Muscle of arm (tissue), 12 donors: Measurements from ENCODE around the gene AIDA. TPM values are rescaled to one million over a fixed set of nuclear protein-coding genes. Genes with fewer than 3 reads are reported as not detected.
A peak's percentile ranks its signal among the peaks of the same experiment; 100 is the strongest.

Source experiments
- DNase-seq: peaks from one replicate; pipeline ENCODE4 v3.0.0-alpha.2; 2013
- polyA plus RNA-seq, 12 donors: library from polyadenylated mRNA; unstranded; fragments of 120-200 nt; gene quantifications; one replicate each; pipeline ENCODE4 v1.2.1, GENCODE V29; 2013; ENCODE audit not compliant: insufficient read length in 12 of 12

Gene AIDA
- polyA plus RNA-seq, 12 donors: 54.2 to 82.5 (median 63.0) TPM; not detected in 1

DNA sequence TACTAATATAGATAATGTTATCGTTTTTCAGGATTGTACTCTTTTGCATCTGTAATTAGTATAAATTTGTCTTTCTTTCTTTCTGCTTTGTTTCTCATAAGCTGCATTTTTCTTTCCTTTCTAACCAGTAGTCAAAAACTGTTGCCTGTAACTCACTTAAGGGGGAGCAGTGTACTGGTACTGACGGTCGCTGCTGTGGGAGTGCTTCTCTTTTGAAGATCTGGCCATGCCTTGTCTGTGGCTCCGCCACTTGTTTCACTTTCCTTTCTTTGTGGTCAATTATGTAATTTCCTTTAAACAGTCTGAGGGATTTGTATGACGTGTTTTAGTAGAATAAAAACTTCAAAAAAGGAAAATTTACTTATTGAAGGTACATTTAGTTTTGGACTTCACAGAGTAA, 57.4 kb downstream of the AIDA start:
- no peak for DNase-seq

DNA sequence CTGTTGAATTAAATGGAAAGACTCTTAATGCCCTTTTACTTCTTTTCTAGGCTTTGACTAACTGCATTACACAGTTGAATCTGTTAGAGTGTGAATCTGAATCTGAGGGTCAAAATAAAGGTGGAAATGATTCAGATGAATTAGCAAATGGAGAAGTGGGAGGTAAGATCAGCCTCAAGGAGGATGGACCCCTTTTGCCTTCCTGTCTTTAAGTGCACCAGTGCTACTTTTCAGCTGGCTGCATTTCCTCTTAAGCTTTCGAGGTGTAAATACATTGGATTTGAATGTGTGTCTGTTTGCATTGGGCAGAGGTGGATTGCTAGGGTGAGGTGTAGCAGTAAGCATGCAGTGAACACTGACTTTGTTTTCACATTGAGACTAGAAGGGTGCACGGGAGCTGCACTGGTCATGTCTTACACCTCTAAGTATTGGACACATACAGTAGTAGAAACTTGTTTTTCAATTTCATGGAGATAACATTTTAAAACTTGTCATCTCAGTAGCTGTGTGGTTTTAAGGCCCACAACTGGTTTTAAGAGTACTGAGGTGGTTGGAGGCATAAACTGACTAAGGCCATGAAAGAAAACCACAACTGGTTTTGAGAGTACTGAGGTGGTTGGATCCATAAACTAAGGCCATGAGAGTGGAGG, 59.0 kb downstream of the AIDA start:
- no peak for DNase-seq

DNA sequence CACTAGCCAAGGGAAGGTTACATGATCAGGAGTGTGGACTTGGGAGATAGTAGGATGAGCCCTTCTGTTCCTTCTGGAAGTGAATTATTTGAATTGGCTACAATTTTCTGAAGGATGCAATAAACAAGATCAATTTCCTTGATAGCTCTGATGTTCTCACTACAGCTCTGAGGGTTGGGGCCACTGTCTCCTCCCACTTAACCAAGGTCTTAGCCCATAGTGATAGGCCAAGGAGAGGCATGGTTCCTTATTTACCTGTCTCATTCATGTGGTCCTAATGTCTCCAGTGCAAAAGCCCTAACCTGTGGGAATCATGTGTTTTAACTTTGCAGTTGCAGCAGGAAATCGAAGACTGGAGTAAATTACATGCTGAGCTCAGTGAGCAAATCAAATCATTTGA, 59.6 kb downstream of the AIDA start:
- DNase-seq: no peak

DNA sequence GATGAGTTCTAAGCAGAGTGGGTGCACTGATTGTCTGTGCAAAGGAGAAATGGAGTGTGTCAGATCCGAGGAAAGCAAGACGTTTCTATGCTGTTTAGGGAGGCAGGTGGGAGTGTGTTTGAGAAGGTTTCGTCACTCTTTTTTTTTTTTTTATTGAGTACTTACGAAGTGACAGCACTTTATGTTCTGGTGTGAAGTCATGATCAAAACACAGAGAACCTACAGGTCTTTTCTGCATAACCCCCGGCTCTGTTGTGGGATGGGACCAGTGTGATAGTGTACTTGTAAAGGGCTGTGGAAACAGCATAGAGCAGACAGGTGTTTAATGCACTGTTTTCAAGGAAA, 67.7 kb downstream of the AIDA start:
- DNase-seq: no peak

DNA sequence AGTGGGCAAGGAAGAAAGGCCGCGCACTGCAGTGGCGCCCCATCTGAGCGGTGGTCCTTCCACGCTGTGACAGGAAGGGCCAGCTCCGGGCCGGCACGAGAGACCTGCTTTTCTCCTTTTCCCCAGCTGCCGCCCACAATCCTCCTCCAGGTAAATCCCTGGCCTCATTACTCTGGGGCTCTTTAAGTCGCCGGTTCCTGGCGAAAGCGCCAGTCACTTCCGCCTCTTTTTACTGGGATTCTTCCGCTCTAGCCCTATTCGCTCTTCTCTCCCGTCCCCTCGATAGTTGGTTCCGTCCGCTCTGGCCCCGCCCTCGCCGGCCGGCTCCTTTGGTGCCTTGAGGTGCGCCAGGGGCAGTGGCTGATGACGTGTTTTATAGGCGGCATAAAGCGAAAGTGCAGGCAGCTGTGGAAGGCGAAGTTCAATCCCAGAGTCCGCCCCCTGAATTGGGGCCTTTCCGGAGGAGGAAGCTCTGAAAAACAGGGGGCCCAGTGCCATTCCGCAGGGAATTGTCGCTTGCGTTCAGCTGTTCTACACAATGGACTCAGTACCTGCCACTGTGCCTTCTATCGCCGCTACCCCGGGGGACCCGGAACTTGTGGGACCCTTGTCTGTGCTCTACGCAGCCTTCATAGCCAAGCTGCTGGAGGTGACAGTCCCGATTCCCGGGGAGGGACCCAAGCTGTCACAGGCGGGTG, 68.2 kb downstream of the AIDA start:
- DNase-seq: peak; percentile 98

DNA sequence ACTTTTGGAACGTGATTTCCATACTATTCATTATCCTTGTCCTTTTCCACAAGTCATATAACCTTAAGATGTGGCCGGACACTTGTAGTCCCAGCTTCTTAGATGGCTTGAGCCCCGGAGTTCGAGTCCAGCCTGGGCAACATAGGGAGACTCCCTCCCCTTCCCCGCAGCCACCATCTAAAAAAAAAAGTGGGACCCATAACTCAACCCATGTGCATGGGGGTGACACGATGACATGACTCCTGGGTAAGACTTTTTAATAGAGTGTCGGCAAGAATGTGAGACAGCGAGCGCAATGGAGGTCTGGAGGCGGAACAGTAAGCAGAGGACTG, 68.7 kb downstream of the AIDA start:
- no peak for DNase-seq

DNA sequence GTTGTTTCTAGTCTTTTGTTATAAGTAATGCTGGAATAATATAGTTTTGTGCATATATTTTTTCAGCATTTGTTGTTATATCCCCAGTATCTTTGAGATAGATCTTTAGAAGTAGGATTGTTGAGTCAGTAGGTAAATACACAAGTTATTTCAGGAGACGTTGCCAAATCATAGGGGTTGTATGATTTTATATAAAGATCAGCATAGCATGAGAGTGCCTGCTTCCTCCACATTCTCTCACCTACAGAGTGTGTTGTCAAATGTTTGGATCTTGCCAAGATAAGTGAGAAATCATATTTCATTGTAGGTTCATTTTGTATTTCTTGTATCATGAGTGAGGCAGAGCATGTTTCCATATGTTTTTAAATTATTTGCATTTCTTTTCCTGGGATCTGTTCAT, 69.8 kb downstream of the AIDA start:
- DNase-seq: no peak

DNA sequence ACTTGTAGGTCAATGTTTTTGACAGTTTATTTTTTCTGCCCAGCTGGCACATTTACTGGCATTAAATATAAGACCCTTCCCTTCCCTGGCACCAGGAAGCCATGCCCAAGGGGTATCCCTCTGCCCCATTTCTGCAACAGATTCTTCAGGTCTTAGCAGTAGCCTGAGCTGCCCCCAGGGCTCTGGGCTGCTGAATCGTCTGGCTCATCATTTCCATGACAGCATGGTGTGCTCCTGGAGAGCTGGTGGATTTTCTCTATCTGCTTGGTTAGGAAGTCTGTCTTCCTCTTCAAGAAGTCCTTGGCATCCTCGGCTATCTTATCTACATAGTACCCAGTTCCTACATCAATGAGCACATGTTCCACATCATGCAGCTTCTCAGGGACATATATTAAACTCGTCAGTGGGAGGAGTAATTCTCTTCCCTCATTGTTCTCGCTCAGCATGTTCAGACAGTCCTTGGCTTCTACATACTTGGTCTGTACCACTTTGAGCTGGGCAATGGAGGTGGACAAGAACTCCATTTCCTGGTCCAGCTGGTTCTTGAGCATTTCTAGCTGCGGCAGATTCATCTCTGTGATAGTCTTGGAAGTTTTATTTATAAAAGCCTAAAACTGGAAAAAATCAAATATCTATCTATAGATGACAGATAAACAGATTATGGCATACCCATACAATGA, 70.9 kb downstream of the AIDA start:
- no peak for DNase-seq

DNA sequence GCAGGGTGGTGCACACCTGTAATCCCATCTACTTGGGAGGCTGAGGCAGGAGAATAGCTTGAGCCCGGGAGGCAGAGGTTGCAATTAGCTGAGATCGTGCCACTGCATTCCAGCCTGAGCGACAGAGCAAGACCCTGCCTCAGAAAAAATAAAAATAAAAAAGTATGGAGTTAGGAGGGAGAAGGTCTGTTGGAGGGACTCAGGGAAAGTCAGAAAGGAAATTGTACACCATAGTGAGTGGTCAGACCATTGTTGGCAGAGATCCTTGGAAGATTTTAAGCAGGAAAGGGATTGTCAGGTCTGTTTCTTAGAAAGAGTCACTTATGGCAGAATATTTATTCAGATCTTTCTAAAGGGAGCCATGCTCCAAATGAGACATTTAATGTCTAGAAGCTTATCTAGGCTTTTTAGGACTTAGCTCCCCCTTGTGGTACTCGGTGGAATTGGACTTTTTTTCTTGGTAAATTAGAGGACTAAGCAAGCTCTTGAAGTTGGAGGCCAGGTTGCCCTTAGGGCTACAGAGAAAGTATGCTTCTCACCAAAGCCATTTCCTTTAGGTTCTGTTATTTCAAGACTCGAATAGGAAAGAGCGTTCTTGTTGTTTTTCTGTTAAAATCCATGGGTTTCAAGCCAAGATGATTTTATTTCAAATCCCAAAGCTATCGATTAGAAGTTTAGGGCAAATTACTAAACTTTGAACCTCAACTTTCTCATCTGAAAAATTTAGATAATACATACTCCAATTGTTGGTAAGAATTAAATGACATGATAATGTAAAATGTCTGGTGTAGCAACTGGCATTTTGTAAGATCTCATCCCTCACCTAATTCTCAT, 77.9 kb downstream of the AIDA start:
- peak; percentile 90 for DNase-seq

DNA sequence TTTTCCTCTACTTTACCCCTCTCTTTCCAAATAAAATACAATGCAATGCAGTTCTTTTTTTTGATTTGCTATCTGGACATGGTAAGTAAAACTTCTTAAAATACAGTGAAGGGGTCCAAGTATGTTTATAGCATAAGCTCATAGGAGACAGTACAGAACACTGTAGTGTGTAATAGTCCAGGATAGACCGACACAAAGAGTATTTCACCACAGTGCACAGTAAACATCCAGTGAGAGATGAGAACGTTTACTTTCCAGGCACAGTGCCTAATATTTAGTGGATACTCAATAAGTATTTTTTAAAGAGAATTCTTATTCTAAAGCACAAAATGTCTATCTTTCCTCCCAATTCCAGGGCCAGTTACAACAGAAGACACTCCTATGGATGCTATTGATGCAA, 79.5 kb downstream of the AIDA start:
- no peak for DNase-seq

DNA sequence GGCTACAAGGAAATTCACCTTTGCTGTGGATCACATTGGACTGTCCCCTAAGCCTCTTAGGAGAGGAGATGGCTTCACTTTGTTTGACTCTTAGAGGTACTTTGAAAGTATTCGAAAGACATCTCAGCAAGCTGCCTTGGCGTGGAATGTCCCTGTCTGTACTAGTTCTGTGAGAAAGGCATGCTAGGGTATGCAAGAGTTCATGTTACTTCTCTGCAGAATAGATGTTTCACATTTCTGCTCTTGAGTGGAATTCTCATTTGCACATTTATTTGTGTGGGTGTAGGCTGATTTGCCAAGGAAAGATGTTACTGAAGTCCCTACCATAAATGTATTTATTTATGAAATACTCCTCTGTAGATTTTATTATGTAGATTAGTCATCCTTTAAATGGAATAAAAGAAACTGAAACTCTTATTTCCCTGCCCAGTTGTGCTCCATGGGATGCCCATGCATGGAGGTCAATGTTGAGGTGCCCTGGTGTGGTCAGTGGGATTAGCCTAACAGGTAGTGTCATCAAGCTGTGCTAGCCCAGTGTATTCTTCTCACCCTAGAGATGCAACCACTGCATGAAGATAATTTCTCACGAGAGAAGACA, 80.6 kb downstream of the AIDA start:
- DNase-seq: no peak

DNA sequence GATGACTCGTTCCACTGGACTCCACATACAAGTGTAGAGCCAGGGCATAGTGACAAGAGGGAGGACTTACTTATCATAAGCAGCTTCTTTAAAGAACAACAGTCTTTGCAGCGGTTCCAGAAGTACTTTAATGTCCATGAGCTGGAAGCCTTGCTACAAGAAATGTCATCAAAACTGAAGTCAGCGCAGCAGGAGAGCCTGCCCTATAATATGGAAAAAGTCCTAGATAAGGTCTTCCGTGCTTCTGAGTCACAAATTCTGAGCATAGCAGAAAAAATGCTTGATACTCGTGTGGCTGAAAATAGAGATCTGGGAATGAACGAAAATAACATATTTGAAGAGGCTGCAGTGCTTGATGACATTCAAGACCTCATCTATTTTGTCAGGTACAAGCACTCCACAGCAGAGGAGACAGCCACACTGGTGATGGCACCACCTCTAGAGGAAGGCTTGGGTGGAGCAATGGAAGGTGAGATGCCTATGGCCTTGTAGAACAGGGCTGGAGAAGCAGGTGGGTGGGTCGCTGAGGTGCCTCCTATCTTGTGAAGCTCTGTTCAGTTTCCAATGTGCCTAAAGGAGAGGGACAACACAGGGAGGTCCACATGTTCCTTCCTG, 82.3 kb downstream of the AIDA start:
- no peak for DNase-seq

DNA sequence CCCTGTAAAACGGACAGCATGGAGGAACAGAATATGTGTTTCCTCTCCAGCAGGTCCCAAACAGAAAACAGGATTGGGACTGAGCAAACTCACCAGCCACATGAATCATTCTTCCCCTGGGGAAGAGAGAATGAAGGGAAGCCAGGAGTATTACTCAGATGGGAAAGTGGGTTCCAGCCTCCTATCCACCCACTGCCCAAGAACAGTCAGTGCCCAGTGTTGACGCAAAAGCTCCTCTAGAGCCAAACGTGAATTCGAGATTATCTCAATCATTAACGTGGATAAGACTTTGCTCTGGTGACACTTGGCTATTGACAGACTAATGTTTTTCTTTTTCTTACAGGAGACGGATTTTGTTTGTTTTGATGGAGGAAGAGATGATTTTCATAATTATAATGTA, 85.1 kb downstream of the AIDA start:
- DNase-seq: no peak

DNA sequence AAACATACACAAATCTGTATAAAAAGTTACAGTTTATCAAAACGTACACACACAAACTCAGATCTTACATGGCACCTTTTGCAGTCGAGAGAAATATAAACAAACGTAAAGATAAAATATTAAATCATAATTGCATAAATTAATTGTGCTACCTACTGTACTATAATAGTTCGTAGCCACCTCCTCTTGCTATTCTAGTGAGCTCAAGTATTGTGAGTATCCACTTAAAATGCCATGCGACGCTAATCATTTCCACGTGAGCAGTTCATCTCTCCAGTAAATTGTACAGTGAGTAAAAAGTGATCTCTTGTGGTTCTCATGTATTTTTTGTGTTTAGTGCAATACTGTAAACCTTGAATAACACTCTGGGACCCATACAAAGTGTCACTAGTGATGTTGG, 88.1 kb downstream of the AIDA start:
- no peak for DNase-seq

DNA sequence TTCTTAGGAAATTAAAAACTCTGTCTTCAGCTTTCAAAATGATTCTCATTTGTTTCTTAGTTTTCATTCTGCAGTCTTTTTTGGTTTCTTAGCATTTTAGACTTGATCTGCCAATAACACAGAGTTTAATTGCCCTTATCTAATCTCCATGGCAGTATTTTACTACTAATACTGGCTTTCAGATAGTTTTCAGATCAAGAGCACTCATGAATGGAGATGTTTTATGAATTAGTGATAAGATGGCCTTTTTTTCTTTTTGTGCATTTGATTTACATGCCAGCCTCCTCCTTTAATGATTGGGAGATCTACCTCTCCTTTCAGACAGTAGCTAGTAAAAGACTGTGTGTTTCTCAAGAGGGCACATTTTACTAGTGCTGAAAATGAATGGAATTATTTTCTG, 88.8 kb downstream of the AIDA start:
- DNase-seq: no peak

DNA sequence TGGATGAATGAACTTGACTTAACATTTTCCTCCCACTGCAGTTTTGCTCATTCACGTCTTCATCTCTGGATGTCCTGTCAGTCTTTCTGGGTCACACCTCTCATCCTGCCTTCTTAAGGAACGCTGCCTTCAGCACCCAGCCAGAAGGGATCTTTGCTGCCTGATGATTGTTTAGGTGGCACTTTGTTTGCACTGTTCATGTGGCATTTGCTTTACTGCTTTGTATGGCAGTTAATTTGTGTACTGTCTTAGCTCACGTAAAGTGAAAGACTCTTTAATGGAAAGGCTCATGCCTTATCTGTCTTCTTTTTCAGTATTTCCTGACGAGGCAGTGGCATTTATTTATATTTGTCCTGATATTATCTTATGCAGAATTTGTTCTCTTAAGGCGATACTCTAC, 89.5 kb downstream of the AIDA start:
- DNase-seq: no peak

DNA sequence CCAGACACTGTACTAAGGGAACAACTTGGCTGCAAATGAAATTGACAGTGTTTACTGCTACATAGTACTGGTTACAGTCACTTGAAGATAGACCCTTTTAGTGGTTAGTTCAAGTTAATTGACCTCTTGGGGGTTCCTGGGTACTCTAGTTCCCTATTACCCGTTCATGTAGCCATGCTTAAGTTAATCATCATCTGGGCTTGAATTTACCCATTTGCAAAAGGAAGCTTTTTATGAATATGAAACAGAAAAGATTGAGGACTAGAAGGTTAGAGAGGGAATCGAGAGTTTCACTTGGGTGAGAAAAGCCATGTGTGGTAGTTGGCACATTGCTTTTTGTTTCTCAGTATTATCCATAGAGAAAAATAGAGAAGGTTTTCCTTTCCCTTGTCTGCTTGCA, 91.7 kb downstream of the AIDA start:
- DNase-seq: no peak

DNA sequence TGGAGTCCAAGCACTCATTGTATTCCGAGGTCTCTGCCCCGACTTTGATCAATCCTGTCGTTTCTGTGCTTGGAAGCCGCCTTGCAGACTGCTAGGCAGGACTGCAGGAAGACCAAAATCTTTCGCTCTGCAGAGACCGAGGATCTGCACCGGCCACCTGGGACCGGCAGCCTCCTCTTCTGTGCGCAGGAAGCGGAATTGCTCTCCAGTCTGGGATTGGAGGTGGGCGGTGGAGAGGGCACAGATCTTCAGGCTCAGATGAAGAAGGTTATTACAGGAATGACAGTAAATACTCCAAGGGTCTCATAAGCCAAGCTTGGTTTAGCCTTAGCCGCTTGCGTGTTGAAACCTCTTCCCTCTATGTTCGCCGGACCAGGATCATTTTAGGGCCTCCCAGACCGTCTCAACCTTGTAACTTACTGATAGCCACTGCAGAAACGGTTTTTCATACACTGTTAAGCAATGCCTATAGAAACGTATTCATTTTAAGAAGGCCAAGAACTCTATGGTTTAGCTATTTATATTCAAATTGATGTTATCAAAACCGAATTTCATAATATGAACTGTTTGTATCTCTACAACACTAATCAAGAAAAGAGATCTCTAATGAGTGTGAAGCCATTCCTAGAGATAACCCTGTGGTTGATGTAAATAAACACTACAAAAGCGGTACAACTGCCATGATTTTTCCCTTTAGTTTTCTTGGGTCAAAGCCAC, 93.3 kb downstream of the AIDA start:
- peak; percentile 23 for DNase-seq
